Panc1 (cell line): ENCODE data around the gene ALPK3.

Experiments
- POLR2AphosphoS5 ChIP-seq: IDR thresholded peaks from 2 replicates; pipeline ENCODE4 v1.6.1; 2012; ENCODE audit warnings: mild to moderate bottlenecking, low read depth, low read length, moderate library complexity
- TF ChIP-seq, protein P1 (sequence below): fragments of 450-650 bp; IDR thresholded peaks from 2 replicates; pipeline ENCODE4 v1.5.1; 2017; ENCODE audit warnings: mild to moderate bottlenecking

DNA sequence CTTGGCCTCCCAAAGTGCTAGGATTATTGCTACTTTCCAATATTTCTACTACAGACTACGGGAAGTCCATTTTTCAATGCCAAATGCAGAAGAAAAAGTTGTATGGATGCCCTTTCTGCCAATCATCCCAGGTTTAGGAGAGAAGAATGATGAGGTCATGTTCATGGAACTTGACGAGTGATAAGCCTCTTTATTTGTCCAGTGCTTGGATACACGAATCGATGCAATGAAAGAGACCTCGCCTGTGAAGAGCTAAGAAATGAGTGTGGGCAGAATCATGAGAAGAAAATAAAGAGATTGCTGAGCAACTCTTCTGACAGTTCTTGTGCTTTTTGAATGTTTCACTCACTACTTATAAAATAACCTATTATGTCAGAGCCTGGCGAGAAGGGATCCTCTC lies 66.3 kb downstream of the ALPK3 start:
- TF ChIP-seq, protein P1, sequence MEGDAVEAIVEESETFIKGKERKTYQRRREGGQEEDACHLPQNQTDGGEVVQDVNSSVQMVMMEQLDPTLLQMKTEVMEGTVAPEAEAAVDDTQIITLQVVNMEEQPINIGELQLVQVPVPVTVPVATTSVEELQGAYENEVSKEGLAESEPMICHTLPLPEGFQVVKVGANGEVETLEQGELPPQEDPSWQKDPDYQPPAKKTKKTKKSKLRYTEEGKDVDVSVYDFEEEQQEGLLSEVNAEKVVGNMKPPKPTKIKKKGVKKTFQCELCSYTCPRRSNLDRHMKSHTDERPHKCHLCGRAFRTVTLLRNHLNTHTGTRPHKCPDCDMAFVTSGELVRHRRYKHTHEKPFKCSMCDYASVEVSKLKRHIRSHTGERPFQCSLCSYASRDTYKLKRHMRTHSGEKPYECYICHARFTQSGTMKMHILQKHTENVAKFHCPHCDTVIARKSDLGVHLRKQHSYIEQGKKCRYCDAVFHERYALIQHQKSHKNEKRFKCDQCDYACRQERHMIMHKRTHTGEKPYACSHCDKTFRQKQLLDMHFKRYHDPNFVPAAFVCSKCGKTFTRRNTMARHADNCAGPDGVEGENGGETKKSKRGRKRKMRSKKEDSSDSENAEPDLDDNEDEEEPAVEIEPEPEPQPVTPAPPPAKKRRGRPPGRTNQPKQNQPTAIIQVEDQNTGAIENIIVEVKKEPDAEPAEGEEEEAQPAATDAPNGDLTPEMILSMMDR = no peak
- no peak for TF ChIP-seq POLR2AphosphoS5
